Skeletal muscle tissue (tissue), 4 donors: ENCODE results near the gene SLC37A1. TPM values are rescaled to one million over a fixed set of nuclear protein-coding genes. Genes with fewer than 3 reads are reported as not detected.

Experiments
- H3K27ac ChIP-seq: one replicate; pipeline ENCODE4 v1.7.0; 2013; ENCODE audit warnings: mild to moderate bottlenecking, low read depth, low read length, inconsistent platforms
- H3K27me3 ChIP-seq, 3 donors: one replicate each; pipeline ENCODE4 v1.7.0; 2013; ENCODE audit warnings: low read length in 3 of 3; ENCODE audit not compliant: control insufficient read depth in 3 of 3, insufficient read depth in 3 of 3
- H3K36me3 ChIP-seq, 3 donors: one replicate each; pipeline ENCODE4 v1.7.0; 2013; ENCODE audit warnings: low read length in 3 of 3; ENCODE audit not compliant: control insufficient read depth in 3 of 3, insufficient read depth in 3 of 3
- H3K4me1 ChIP-seq, 3 donors: one replicate each; pipeline ENCODE4 v1.7.0; 2013; ENCODE audit warnings: low read length in 3 of 3, mild to moderate bottlenecking in 3 of 3; ENCODE audit not compliant: control insufficient read depth in 3 of 3, insufficient read depth in 3 of 3
- H3K4me3 ChIP-seq, 3 donors: one replicate each; pipeline ENCODE4 v1.7.0; 2013; ENCODE audit warnings: low read length in 3 of 3
- H3K9ac ChIP-seq, 3 donors: one replicate each; pipeline ENCODE4 v1.7.0; 2013; ENCODE audit warnings: low read length in 3 of 3, mild to moderate bottlenecking in 3 of 3, moderate library complexity in 2 of 3, low read depth in 1 of 3
- H3K9me3 ChIP-seq, 3 donors: one replicate each; pipeline ENCODE4 v1.7.0; 2013; ENCODE audit warnings: low read length in 3 of 3; ENCODE audit not compliant: control insufficient read depth in 3 of 3
- total RNA-seq: library from RNA; depleted of rRNA; stranded (reverse); fragments of >200 nt; gene quantifications from one replicate; pipeline ENCODE4 v1.2.3, GENCODE V29; 2014
- donor health status: Osteomylitis.

SLC37A1 gene
- total RNA-seq, 1 donor from 2014 or later = 2.1 TPM

- H3K4me3 ChIP-seq = no peak overlapping the region
- peaks cover 51 to 57% (median 56%) of the 10 kb centered on the region in 3 donors for H3K36me3 ChIP-seq
- H3K9ac ChIP-seq = no peak overlapping the region
- no peak overlapping the region for H3K27ac ChIP-seq
- H3K9me3 ChIP-seq = no peaks in the 10 kb centered on the region
- no peaks in the 10 kb centered on the region for H3K27me3 ChIP-seq
- H3K4me1 ChIP-seq = no peaks in the 10 kb centered on the region
Measured at GRCh38 chr21:42562816-42563215, 49.2 kb downstream of the SLC37A1 start.

- H3K27ac ChIP-seq = no peak overlapping the region
- peaks cover 51 to 61% (median 57%) of the 10 kb centered on the region in 3 donors for H3K36me3 ChIP-seq
- H3K9me3 ChIP-seq = no peaks in the 10 kb centered on the region
- H3K9ac ChIP-seq = no peak overlapping the region
- no peak overlapping the region for H3K4me3 ChIP-seq
- H3K4me1 ChIP-seq = no peaks in the 10 kb centered on the region
- H3K27me3 ChIP-seq = no peaks in the 10 kb centered on the region
Measured at GRCh38 chr21:42563261-42563660, 49.6 kb downstream of the SLC37A1 start.

GRCh38 chr21:42563686-42564085 lies 50.0 kb downstream of the SLC37A1 start:
- Histone ChIP-seq H3K27me3 (no peaks in the 10 kb centered on the region), H3K4me3 (no peak overlapping the region), H3K36me3 (peaks cover 53 to 65% (median 59%) of the 10 kb centered on the region in 3 donors), H3K27ac (no peak overlapping the region), H3K4me1 (no peaks in the 10 kb centered on the region), H3K9ac (no peak overlapping the region), H3K9me3 (no peaks in the 10 kb centered on the region)

GRCh38 chr21:42564561-42564971 lies 50.9 kb downstream of the SLC37A1 start:
- no peak overlapping the region for H3K4me3 ChIP-seq
- no peaks in the 10 kb centered on the region for H3K4me1 ChIP-seq
- H3K36me3 ChIP-seq = peaks cover 51 to 67% (median 62%) of the 10 kb centered on the region in 3 donors

GRCh38 chr21:42565206-42565810 lies 51.7 kb downstream of the SLC37A1 start:
- H3K9ac ChIP-seq = no peak overlapping the region
- no peaks in the 10 kb centered on the region for H3K9me3 ChIP-seq
- no peaks in the 10 kb centered on the region for H3K4me1 ChIP-seq
- H3K4me3 ChIP-seq = no peak overlapping the region
- H3K27ac ChIP-seq = no peak overlapping the region
- no peaks in the 10 kb centered on the region for H3K27me3 ChIP-seq
- peaks cover 51 to 74% (median 62%) of the 10 kb centered on the region in 3 donors for H3K36me3 ChIP-seq

More at GRCh38 chr21:42564561-42564971, 50.9 kb downstream of the SLC37A1 start:
- Histone ChIP-seq H3K9me3 (no peaks in the 10 kb centered on the region), H3K27ac (no peak overlapping the region), H3K9ac (no peak overlapping the region), H3K27me3 (no peaks in the 10 kb centered on the region)

- H3K27ac ChIP-seq = no peak overlapping the region
- H3K36me3 ChIP-seq = peaks cover 52 to 81% (median 66%) of the 10 kb centered on the region in 3 donors
- H3K9me3 ChIP-seq = no peaks in the 10 kb centered on the region
- H3K27me3 ChIP-seq = no peaks in the 10 kb centered on the region
- no peaks in the 10 kb centered on the region for H3K4me1 ChIP-seq
- H3K9ac ChIP-seq = no peak overlapping the region
- no peak overlapping the region for H3K4me3 ChIP-seq
Measured at GRCh38 chr21:42565886-42566523, 52.4 kb downstream of the SLC37A1 start.

GRCh38 chr21:42566524-42567213 lies 53.0 kb downstream of the SLC37A1 start:
- no peak overlapping the region for H3K9ac ChIP-seq
- H3K4me3 ChIP-seq = no peak overlapping the region
- H3K4me1 ChIP-seq = no peaks in the 10 kb centered on the region
- H3K9me3 ChIP-seq = no peaks in the 10 kb centered on the region
- H3K36me3 ChIP-seq = peaks cover 48 to 83% (median 66%) of the 10 kb centered on the region in 3 donors
- no peak overlapping the region for H3K27ac ChIP-seq
- H3K27me3 ChIP-seq = no peaks in the 10 kb centered on the region

- Histone ChIP-seq H3K9me3 (no peaks in the 10 kb centered on the region), H3K27me3 (no peaks in the 10 kb centered on the region), H3K4me1 (no peaks in the 10 kb centered on the region), H3K4me3 (no peak overlapping the region), H3K27ac (no peak overlapping the region), H3K9ac (no peak overlapping the region), H3K36me3 (peaks cover 47 to 85% (median 67%) of the 10 kb centered on the region in 3 donors)
Measured at GRCh38 chr21:42567214-42567555, 53.5 kb downstream of the SLC37A1 start.

- no peak overlapping the region for H3K4me3 ChIP-seq
- H3K27me3 ChIP-seq = no peaks in the 10 kb centered on the region
- H3K4me1 ChIP-seq = no peaks in the 10 kb centered on the region
- no peak overlapping the region for H3K9ac ChIP-seq
- no peak overlapping the region for H3K27ac ChIP-seq
- no peaks in the 10 kb centered on the region for H3K9me3 ChIP-seq
- peaks cover 40 to 80% (median 65%) of the 10 kb centered on the region in 3 donors for H3K36me3 ChIP-seq
Measured at GRCh38 chr21:42567861-42568260, 54.2 kb downstream of the SLC37A1 start.

- no peak overlapping the region for H3K9ac ChIP-seq
- H3K9me3 ChIP-seq = no peaks in the 10 kb centered on the region
- H3K36me3 ChIP-seq = peaks cover 40 to 81% (median 65%) of the 10 kb centered on the region in 3 donors
Measured at GRCh38 chr21:42568376-42568775, 54.7 kb downstream of the SLC37A1 start.

More at GRCh38 chr21:42568376-42568775, 54.7 kb downstream of the SLC37A1 start:
- no peaks in the 10 kb centered on the region for H3K4me1 ChIP-seq
- no peak overlapping the region for H3K27ac ChIP-seq
- no peaks in the 10 kb centered on the region for H3K27me3 ChIP-seq
- H3K4me3 ChIP-seq = no peak overlapping the region
